Heart right ventricle (tissue), 16 donors: ENCODE results near the gene ZSWIM8. TPM values are rescaled to one million over a fixed set of nuclear protein-coding genes. Genes with fewer than 3 reads are reported as not detected.

ENCODE experiments used
- ATAC-seq, 8 donors: fragments of 200-7000 bp; cut with Tn5 transposase; one replicate each; pipeline ENCODE4 v1.9.1; 2020; ENCODE audit warnings: mild to moderate bottlenecking in 8 of 8, moderate library complexity in 8 of 8, moderate number of reproducible peaks in 1 of 8
- DNase-seq, 2 donors: peaks; one replicate each; pipeline ENCODE4 v3.0.0-alpha.2; 2020
- H3K27ac ChIP-seq, 10 donors: fragments of 200-600 bp; sonication (generic) in 2 of 10; one replicate each; pipeline versions ENCODE4 v1.5.0 to v1.8.0; 2020 to 2022; ENCODE audit warnings: mild to moderate bottlenecking in 3 of 10
- H3K27me3 ChIP-seq, 7 donors: fragments of 200-600 bp; one replicate each; pipeline ENCODE4 v1.8.0; 2021 to 2022; ENCODE audit warnings: mild to moderate bottlenecking in 2 of 7
- H3K36me3 ChIP-seq, 9 donors: fragments of 200-600 bp; sonication (generic) in 1 of 9; one replicate each; pipeline versions ENCODE4 v1.5.0 to v1.8.0; 2020 to 2022; ENCODE audit warnings: mild to moderate bottlenecking in 2 of 9
- H3K4me1 ChIP-seq, 9 donors: fragments of 200-600 bp; sonication (generic) in 1 of 9; one replicate each; pipeline versions ENCODE4 v1.5.0 to v1.8.0; 2020 to 2022; ENCODE audit warnings: mild to moderate bottlenecking in 4 of 9
- H3K4me3 ChIP-seq, 10 donors: fragments of 200-600 bp; sonication (generic) in 2 of 10; one replicate each; pipeline versions ENCODE4 v1.5.0 to v1.8.0; 2020 to 2022; ENCODE audit warnings: mild to moderate bottlenecking in 7 of 10, moderate library complexity in 2 of 10
- H3K9me3 ChIP-seq, 11 donors: fragments of 200-600 bp in 10 of 11; sonication (generic) in 2 of 11; one replicate each; pipeline versions ENCODE4 v1.5.0 to v1.8.0; 2013 to 2022; ENCODE audit warnings: mild to moderate bottlenecking in 2 of 11, control low read depth in 1 of 11, moderate library complexity in 1 of 11
- CTCF ChIP-seq, 9 donors: fragments of 200-600 bp; sonication (generic) in 2 of 9; IDR thresholded peaks; one replicate each; pipeline versions ENCODE4 v1.5.0 to v1.8.0; 2021 to 2022; ENCODE audit warnings: antibody characterized with exemption in 9 of 9, mild to moderate bottlenecking in 5 of 9, moderate library complexity in 1 of 9
- WGBS, 2 donors: extraction: QIAGEN DNeasy Blood & Tissue Kit; methylation state at CpG; one replicate each; pipeline ENCODE4 v1.1.7; 2013; ENCODE audit warnings: inconsistent platforms in 1 of 2; 5-methylcytosine and 5-hydroxymethylcytosine counted together
- intact Hi-C, 10 donors: fragments of 100-400 bp; cut with DNase I; formaldehyde crosslinking; loops; one replicate each; pipeline versions ENCODE4 v1.11.1 to v1.14.2; 2022
- polyA plus RNA-seq, 2 donors: library from polyadenylated mRNA; stranded (reverse); fragments of 200-250 nt; gene quantifications; one replicate each; pipeline ENCODE4 v1.2.3, GENCODE V29; 2013
- total RNA-seq, 10 donors: library from RNA; stranded (reverse); fragmentation: NEBNext Ultra II Directional in 3 of 10; extraction: Animal tissue kit (Norgen Biotek cat#: 25700) in 3 of 10; gene quantifications; one replicate each; pipeline versions ENCODE4 v1.2.1 to v1.2.4, GENCODE V29; 2021 to 2023
- donor health status: Arrhythmogenic right ventricular cardiomyopathy.
- donor health status: ischemic (EF 13 %, LVEDD 7.1; RV severe dilation, severe dysfunction).
- donor health status: healthy with polysubstance abuse.
- donor health status: DM: no; HTN: yes; CAD: no.
- donor health status: DM: no; HTN: no; CAD: no.
- donor health status: ischemic (EF 25% LVEDD 6.9; RV normal size, moderate dysfunction).
- donor health status: ischemic (EF 25% LVEDD 5.7; RV mildly dilated, moderate dysfunction).
- donor health status: healthy.
- donor health status: DM: yes; HTN: yes; CAD: no.
- donor health status: Ischemic cardiomyopathy.
- donor health status: ischemic (EF 35%, LVEDD 5.7; RV mildly dilated, moderate dysfunction).
- donor health status: nonischemic (EF 11% LVEDD 7.7; RV severe dilation, severe dysfunction).
- donor health status: DM: yes; HTN: yes; CAD: no.
- donor health status: PGD.
- donor health status: ischemic (EF 29% LVEDD 5.4; RV normal size, mild dysfunction).
- donor health status: nonischemic (EF 23%, LVEDD 6.1; RV moderate dilation, normal function).

The ZSWIM8 gene
- total and polyA plus RNA-seq, 12 donors: 35.2 to 139 (median 47.0) TPM

- 84 to 88% methylated on average over 17 of the region's 17 CpGs for WGBS, 2 donors
- Histone ChIP-seq H3K27ac (no peak overlapping the region), H3K9me3 (no peaks in the 10 kb centered on the region), H3K4me3 (no peak overlapping the region), H3K27me3 (no peaks in the 10 kb centered on the region), H3K36me3 (peaks cover 0 to 61% (median 53%) of the 10 kb centered on the region in 9 donors), H3K4me1 (peaks cover 11 to 38% (median 30%) of the 10 kb centered on the region in 9 donors)
- intact Hi-C loops: loop anchor here in 1 of 10 donors (5.0 kb wide), 1 partner anchor 47 kb away; the partner anchor contains the start of gene SEC24C
- DNase-seq: no peak
- no peak for TF ChIP-seq CTCF (IDR thresholded peaks at IDR 0.05)
- no peak for ATAC-seq
Observed at GRCh38 chr10:73788864-73789658, 3.7 kb downstream of the ZSWIM8 start.

- intact Hi-C loops: loop anchor here in 1 of 10 donors (5.0 kb wide), 1 partner anchor 47 kb away; the partner anchor contains the start of gene SEC24C
- no peak for DNase-seq
Observed at GRCh38 chr10:73789659-73790055, 4.3 kb downstream of the ZSWIM8 start.

GRCh38 chr10:73790886-73791625 lies 5.7 kb downstream of the ZSWIM8 start:
- H3K36me3 ChIP-seq: peaks cover 0 to 81% (median 72%) of the 10 kb centered on the region in 9 donors
- DNase-seq (no peak), ATAC-seq (no peak)
- no peak overlapping the region for H3K4me3 ChIP-seq
- WGBS, 2 donors: 92 to 94% methylated on average over 22 of the region's 22 CpGs
- H3K9me3 ChIP-seq: no peaks in the 10 kb centered on the region
- no peak overlapping the region for H3K27ac ChIP-seq
- intact Hi-C loops: no loop called here
- H3K27me3 ChIP-seq: no peaks in the 10 kb centered on the region
- peaks cover 11 to 28% (median 23%) of the 10 kb centered on the region in 9 donors for H3K4me1 ChIP-seq
- no peak for TF ChIP-seq CTCF (IDR thresholded peaks at IDR 0.05)

More at GRCh38 chr10:73789659-73790055, 4.3 kb downstream of the ZSWIM8 start:
- no peak overlapping the region for H3K27ac ChIP-seq
- 87% methylated on average over 10 of the region's 10 CpGs for WGBS, 2 donors
- H3K4me1 ChIP-seq: peaks cover 11 to 32% (median 27%) of the 10 kb centered on the region in 9 donors
- no peaks in the 10 kb centered on the region for H3K27me3 ChIP-seq
- no peak for TF ChIP-seq CTCF (IDR thresholded peaks at IDR 0.05)
- H3K9me3 ChIP-seq: no peaks in the 10 kb centered on the region
- ATAC-seq: no peak
- H3K36me3 ChIP-seq: peaks cover 0 to 67% (median 59%) of the 10 kb centered on the region in 9 donors
- no peak overlapping the region for H3K4me3 ChIP-seq

GRCh38 chr10:73791871-73792400 lies 6.5 kb downstream of the ZSWIM8 start:
- 92 to 95% methylated on average over 26 of the region's 26 CpGs for WGBS, 2 donors
- intact Hi-C loops: no loop called here
- peak in 2 of 8 donors; percentile 7 to 15 for ATAC-seq

More at GRCh38 chr10:73791871-73792400, 6.5 kb downstream of the ZSWIM8 start:
- no peak for TF ChIP-seq CTCF (IDR thresholded peaks at IDR 0.05)
- no peak for DNase-seq
- Histone ChIP-seq H3K36me3 (peaks cover 0 to 90% (median 81%) of the 10 kb centered on the region in 9 donors), H3K27me3 (no peaks in the 10 kb centered on the region), H3K4me3 (no peak overlapping the region), H3K27ac (no peak overlapping the region), H3K4me1 (peaks cover 10 to 22% (median 14%) of the 10 kb centered on the region in 9 donors), H3K9me3 (no peaks in the 10 kb centered on the region)
